NCI-H2107 treated with DMSO at 0.1 percent for 48 hours (cell line): ENCODE results near the gene HTR7.

Experiments used
- DNase-seq: peaks from one replicate; lab custom pipeline; 2025; ENCODE audit not compliant: unreplicated experiment; lab: John Stamatoyannopoulos, UW

HTR7 gene

GRCh38 chr10:90805206-90805605, 52.6 kb downstream of the HTR7 start:
- no peak for DNase-seq

- DNase-seq = no peak
Measured at GRCh38 chr10:90804354-90804753, 53.5 kb downstream of the HTR7 start.

DNA sequence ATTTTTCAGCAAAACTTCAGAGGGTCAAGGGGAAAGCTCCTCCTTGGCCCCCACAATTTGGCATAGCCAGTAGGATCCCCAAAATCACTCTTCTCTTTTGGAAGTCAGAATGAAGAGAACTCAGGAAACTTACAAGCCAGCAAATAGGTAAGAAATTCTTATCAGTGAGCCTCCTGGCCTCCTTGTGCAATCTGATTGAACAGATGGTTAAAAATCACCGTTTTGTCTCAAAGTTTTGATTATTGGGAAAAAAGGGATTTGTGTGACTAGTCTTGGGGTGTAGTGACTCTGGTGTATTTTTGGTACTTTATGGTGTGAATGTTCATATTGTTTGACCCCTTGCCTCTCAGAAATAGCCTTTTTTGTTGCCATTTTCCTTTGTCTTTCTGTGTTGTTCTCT, 56.2 kb downstream of the HTR7 start:
- DNase-seq = no peak

GRCh38 chr10:90800232-90800796, 57.5 kb downstream of the HTR7 start:
- DNase-seq = no peak

GRCh38 chr10:90799172-90799571, 58.7 kb downstream of the HTR7 start:
- no peak for DNase-seq

GRCh38 chr10:90798482-90798881, 59.4 kb downstream of the HTR7 start:
- no peak for DNase-seq

DNA sequence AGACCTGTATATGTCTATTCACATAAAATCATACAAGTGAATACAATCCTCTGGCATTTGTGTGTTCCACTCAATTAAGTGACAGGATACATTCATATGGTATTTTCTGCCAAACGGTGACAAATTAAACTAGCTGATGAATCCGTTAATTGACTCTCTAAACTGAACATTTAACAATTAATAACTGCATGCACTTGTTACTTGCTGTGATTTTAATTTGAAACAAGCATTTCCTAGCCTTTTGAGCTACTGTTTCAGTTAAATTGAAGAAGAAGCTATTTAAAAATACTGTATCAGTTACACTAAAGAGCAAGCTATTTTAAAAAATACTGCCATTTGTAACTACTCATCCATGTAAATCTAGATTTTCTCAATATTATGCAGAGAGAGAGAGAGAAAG, 67.4 kb downstream of the HTR7 start:
- no peak for DNase-seq

DNA sequence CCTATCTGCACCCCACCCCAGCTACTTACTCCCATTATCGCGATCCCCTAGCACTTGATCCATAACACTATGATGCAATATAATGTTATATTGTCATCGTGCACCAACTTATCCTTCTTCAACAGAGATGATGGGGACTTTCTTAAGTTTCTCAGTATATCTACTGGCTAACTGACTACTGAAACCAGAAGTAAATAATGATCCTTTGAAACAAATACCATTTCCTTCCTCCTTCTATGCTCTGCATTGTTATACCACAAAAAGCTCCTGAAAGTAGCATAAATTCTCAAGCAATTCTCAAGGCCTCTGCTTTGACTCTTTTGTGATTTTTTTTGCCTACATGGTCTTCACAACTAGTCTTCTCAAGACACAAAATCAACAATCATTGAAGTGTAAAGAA, 68.9 kb downstream of the HTR7 start:
- DNase-seq = no peak

- no peak for DNase-seq
Measured at GRCh38 chr10:90788199-90788491, 69.7 kb downstream of the HTR7 start.

GRCh38 chr10:90787393-90788198, 70.2 kb downstream of the HTR7 start:
- no peak for DNase-seq

GRCh38 chr10:90785782-90786181, 72.1 kb downstream of the HTR7 start:
- DNase-seq = no peak

GRCh38 chr10:90784771-90785170, 73.1 kb downstream of the HTR7 start:
- no peak for DNase-seq

DNA sequence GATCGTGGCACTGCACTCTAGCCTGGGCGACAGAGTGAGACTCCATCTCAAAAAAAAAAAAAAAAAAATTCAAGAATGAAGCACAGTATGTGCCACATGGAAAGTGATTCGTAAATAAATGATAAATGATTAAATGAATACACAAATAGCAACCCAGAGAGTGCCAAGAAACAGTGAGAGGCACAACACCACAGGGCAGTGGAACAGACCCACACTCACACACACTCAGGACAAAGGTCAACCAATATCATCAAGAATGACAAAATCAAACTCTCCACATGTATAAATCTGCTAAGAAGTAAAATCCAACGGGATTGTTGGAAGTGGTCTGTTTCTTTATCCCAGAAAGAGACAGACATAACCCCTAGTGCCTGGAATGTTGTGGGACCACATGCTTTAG, 77.4 kb downstream of the HTR7 start:
- DNase-seq = no peak

GRCh38 chr10:90779548-90779947, 78.3 kb downstream of the HTR7 start:
- DNase-seq = no peak

DNA sequence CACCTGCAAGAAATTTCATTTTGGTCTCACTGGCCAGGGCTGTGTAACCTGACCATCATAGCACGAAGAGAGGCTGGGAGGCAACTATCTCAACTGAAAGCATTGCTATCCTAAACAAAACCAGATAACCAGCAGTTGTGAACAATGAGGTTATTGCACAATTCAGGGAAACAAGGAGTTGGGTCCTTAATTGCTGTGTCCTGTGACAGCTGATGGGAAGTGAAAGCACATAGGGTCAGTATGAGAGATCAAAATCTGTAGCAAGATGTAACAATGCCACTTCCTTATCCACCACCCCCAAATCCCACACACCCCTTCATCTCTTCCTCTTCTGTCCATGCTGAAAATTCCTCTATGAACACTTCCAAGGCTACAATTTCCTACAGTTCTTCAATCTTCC, 80.2 kb downstream of the HTR7 start:
- DNase-seq = no peak

DNA sequence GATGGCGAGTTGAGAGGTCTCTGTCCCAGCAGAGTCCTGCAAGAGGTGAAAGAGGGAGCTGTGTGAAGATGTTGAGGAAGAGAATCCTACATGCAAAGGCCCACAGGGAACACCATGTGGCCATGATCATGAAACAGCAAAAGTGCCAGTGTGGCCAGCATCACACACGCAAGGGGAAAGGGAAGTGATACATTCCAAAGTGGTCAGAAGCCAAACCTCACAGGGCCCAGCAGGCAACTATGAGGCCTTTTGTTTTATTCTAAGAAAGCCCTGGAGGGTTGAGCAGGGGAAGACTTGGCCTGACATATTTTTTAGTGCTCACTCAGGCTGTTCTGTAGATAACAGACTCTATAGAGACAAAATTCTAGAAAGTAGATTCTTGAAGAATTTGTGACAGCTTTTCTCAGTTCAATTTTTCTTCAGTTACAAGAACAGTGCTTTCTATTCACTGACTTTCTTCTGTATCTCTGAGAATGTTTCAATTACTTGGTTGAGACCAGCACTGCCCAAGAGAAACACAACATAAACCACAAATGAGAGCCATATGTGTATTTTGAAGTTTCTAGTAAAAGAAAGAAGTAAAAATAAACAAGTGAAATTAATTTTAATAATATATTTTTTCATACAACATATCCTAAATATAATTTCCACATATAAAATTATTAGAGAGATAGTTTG, 82.3 kb downstream of the HTR7 start:
- DNase-seq = no peak

DNA sequence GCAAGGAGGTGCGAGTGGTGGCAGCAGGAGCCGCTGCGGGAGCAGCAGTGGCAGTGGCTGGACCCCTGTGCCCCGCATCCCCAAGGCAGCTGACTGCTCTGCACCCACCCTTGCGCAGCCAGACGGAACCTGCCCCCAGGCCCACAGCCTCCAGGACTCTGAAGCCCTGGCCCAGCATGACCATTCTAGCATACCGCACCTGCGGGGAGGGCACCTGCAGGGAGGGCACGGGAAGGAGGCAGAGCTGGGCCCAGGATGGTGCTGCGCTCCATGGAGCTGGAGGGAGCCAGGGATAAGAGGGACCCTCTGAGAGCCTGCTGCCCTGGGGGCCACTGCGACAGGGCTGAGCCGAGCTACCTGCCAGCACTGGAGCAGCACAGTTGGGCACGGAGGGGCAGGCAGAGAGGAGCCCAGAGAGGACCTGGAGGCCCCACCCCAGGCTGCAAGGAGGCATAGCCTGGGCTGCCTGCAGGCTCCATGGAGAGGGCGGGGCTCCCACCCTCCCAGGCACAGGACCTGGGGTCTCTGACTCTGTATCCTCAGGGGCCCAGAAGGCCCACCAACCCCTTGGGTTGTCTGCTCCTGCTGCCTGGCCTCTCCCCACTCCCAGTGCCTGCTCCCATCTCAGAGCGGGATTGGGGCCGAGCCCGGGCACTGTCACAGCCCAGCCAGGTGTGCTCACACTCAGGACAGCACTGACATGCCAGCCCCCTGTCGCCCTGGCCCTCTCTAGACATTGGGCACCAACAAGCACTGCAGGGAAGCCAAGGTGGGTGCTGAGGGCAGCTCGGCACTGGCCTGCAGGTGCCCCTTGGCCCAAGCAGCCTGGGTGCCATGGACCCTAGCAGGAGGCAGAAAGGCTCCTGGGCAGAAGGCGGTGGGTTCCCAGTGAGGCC, 87.6 kb downstream of the HTR7 start:
- no peak for DNase-seq

GRCh38 chr10:90751107-90751997, 106.5 kb downstream of the HTR7 start:
- DNase-seq = peak; percentile 1

- no peak for DNase-seq
Measured at GRCh38 chr10:90746829-90747228, 111.0 kb downstream of the HTR7 start.

DNA sequence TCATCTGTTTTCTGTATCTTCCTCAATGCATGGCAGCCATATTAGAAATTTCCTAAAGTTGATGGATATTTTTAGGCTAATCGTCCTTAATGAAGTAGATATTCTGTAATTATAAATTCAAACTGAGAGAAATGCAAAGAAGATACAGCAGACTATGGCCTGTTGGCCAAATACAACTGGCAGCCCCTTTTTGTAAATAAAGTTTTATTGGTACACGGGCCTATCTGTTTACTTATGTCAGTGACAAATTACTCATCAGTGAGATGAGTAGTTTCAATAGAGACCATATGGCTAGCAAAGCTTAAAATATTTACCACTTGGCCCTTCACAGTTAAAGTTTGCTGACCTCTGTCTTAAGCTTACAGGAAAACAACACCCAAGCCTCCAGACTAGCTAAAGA, 112.3 kb downstream of the HTR7 start:
- DNase-seq = no peak

DNA sequence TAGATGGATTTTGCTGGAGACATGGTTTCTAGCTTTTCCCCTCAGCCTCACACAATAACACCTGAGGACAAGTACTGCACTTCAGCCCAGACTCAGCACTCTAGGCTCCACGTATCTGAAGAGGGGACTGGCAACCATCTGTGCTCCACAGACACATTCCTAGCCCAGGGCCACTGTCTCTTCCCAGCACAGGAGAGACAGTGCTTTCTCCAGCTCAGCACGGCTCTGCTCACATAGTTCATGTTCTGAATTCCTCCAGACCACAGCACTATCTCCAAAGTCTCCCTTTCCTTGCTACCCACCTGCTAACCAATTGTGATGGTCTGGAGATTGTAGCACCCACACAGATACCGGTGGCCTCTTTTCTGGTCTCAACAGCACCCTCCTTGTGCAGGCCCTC, 114.5 kb downstream of the HTR7 start:
- no peak for DNase-seq
